ENCODE measurements around the gene MACROD2.

The MACROD2 gene

DNA sequence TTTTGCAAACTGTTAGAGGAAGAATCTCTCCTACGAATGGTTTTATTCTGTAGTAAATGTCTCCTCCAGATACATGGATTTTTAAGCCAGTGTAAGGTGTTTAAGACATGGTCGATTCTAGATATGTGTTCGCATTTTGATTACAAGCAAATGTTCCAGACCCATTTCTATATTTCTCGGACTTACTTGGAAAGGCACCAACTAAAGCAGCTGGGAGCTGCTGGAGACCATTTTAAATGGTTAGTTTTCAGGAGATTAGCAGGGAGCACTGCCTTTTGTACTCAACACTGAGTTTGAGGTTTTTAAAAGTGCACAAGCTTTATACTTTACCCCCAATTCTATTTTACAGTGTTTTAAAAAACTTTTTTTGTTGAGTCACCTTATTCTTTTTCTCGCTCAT lies 1720.9 kb downstream of the MACROD2 start:
- no peak for DNase-seq (ENCODE audit: extremely low read depth in 1 of 2, low read depth in 1 of 2)

DNA sequence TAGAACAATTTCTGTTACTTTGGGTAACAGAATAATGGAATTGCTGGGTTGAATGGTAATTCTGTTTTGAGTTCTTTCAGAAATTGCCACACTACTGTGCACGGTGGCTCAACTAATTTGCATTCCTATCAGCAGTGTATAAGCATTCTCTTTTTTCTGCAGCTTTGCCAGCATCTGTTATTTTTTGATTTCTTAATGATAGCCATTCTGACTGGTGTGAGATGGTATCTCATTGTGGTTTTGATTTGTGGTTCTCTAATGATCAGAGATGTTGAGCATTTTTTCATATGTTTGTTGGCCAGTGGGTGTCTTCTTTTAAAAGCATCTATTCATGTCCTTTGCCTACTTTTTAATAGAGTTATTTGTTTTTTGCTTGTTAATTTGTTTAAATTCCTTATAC lies 1731.1 kb downstream of the MACROD2 start:
- DNase-seq (ENCODE audit: extremely low read depth in 1 of 2, low read depth in 1 of 2) = no peak

DNA sequence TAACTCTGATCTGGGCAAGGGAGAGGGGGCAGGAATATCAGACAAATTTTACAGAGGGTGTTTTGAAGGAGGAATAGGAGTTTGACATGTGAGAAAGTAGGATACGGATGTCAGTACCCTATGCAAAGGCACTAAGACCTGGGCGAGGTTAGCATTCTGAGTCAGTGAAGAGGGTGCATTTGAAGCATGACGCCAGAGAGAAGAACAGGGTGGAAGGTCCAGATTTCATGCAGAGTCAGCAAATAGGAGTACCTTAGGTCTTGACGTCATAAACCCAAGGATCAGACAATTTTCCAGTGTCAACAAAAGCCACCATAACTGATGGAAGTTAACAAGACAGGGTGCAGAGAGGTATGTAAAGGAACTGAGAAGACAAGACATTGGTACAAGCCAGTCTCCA lies 1738.7 kb downstream of the MACROD2 start:
- no peak for DNase-seq (ENCODE audit: extremely low read depth in 1 of 2, low read depth in 1 of 2)

DNA sequence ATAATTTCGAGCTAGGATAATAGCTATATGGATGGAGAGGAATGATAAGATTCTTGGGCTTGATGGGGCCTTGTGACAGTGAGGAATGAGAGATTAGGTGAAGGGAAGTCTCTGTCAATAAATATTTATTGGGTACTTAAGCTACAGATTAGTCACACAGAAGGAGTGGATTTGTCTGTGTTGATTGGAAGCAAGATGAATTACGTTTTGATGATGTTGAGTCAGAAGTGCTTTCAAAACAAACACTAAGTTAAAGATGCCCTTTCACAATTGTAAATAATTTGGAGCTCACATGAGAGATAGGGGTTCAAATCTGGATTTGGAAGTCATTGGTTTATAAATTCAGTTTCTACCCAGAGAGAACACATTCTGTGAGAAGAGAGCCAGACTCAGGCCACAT lies 1743.7 kb downstream of the MACROD2 start:
- no peak for DNase-seq (ENCODE audit: extremely low read depth in 1 of 2, low read depth in 1 of 2)

DNA sequence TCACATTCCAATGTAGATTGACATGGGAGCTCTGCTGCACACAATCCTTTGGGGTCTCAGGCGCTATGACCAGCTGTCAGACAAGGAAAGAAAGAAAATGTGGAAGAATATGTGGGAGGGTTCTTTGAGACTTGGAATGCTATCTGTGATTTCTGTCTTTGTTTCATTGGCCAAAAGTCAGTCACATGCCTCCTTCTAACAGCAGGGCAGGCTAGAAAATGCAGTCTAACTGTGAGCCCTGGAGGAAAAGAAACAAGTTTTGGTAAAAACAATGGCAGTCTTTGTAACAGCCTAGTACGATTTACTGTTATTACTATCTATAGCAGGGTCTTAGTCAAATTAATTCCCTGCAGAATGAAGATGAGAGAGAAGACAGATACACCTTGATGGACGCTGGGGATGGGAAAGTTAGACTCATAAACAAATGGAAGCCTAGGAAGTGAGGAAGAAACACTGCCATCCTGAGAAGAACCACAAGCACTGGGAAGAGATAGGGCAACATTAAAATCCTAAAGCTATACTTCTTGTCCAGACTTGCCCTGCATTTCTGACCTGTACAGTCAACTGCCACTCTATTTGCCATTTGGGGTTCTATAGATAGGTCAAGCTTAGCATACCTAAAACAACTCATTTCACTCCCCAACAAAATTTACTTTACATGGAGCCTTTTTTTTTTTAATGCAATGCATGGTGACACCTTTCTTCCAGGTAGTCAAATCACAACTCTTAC lies 1744.9 kb downstream of the MACROD2 start:
- no peak for DNase-seq (ENCODE audit: extremely low read depth in 1 of 2, low read depth in 1 of 2)

DNA sequence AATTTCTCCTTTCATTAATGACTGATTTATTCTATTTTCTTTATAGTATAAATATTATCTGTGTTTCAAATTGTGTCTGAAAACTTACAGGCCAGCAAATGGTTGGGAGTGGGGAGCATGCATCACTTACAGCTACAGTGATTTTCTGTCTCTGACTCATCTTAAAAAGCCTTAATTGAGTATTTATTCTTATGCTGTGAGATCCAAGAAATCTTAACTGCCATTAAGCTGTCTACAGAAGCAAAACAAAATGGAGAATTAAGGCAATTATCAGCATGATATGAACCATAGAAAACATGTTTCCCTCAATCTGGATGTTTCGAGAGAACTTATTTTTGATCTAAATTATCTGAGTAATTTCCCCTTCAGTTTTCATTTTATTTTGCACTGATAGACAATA lies 1746.8 kb downstream of the MACROD2 start:
- DNase-seq (ENCODE audit: extremely low read depth in 1 of 2, low read depth in 1 of 2) = no peak

DNA sequence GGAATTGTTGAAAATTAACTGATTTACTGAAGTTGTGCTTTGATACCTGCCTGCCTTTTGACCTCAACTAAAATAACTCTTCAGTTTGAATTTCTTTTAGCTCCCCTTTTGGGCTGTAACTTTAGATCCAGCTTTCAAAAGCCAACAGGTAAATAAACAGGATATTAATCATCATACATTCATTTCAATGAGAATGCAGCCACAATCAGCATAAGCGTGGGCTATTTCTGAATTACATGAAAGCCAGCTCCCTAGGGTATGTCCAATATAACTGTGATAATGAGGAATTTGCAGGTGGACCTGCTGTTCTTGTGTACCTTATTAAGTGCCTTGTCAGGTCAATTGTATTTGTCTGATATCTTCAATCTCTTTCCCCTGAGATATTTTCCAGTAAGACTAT lies 1747.3 kb downstream of the MACROD2 start:
- no peak for DNase-seq (ENCODE audit: extremely low read depth in 1 of 2, low read depth in 1 of 2)

DNA sequence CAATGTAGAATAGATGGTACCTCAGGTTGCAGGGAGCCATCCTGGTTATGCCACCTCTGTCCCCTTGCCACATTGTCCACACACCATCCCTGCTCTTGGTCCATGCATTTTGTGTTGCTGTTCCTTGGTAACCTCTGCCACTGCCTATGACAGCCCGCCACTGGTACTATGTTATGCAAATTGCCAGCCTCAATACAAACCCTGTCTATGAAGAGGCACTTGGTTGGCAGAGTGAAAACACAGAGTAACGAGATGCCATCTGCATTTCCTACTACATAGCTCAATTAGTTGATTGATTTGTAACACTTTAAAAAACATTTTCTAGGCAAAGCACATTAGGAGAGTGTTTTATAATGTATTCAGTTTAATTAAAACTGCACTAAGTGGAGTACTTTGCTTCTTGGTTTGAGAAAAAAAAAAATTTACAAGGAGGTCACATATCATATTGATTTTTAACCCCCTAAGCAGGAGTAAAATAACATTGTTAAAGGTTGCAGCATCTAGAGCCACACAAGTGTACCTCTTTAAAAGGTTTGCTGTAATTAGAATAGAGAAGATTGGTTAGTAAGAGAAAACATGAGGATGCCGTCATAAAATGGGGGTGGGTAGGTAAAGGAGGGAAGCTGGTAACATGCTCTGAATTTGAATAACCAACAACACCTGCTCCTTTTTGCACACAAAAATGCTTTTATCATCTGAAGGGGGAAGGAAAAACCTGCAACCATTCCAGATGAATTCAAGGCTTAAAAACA lies 1760.9 kb downstream of the MACROD2 start:
- DNase-seq (ENCODE audit: extremely low read depth in 1 of 2, low read depth in 1 of 2) = no peak

DNA sequence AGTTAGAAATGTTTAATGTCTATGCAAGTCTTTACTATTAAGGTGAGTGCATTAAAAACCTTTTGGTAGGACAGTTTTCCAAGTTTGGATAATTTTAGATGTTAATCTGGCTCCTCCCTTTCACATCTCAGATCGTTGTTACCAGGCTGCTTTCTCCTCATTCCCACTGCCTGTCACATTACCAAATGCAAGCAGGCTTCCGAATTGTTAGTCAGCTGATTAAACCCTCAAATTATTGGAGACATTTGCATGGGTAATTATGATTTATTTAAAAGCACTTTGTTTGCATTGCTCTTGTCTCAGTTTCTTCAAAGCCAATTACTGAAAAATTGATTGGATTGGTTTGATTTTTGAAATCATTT lies 1761.4 kb downstream of the MACROD2 start:
- no peak for DNase-seq (ENCODE audit: extremely low read depth in 1 of 2, low read depth in 1 of 2)

DNA sequence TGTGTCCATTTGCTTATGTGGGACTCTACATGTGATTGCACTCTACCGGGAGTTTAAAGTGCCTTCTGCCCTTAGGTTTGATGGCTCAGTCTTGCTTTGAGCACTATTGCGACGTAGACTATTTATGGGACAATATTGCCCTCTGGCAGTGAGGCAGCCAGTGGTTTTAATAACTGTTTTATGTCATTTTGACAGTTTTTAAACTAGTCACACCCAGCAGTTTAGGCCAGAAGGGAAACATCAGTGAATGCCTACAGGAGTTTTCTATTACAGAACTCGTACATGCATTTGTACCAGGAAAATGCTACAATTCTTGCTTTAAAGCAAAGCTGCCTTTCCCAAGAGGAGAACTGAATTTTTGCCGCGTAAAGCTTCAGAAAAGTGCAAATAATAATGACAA lies 1764.3 kb downstream of the MACROD2 start:
- no peak for DNase-seq (ENCODE audit: extremely low read depth in 1 of 2, low read depth in 1 of 2)

DNA sequence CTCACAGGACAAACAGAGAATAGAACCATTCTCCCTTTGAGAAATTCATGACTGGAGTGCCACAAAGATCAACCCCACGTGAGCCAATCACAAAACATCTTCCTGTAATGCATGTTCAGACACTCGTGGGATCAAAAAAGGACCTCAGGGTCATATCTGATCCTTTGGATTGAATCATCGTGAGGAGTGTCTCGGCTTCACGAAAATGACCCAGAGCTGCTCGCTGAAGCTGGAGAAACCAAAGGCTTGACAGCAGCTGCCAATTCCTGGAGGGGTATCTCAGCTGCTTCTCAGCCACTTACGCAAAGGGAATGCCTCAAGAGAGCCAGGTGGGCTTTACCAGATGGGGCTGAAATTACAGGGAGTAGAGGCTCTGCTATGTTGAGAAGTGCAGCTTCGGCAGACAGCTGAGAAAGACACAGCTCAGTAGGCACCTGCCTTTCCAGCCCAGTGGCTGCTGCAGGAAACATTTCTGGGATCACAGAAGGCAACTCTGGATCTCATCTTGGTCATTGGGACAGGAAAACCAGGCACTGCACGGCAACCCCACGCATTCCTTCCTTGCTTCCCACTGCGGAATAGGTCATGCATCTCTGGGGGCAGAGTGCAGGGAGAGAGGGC lies 1764.8 kb downstream of the MACROD2 start:
- no peak for DNase-seq (ENCODE audit: extremely low read depth in 1 of 2, low read depth in 1 of 2)

DNA sequence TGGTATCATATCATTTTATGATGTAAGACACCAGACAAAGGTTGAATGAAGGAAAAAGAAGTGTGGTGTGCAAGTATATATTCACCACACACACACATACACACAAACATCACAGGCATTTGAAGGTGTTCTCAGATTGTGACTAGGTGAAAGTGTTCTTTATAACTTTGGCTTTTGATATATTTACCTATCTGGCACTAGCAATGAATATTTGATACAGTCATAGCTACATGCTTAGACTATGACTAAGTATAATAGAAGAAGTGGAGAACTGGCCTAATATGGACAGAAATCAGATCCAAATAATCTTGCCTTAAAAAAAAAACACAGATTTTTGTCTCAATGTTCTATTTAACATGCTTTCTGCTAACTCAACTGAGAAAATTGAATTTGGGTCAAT lies 1768.0 kb downstream of the MACROD2 start:
- DNase-seq (ENCODE audit: extremely low read depth in 1 of 2, low read depth in 1 of 2) = no peak

DNA sequence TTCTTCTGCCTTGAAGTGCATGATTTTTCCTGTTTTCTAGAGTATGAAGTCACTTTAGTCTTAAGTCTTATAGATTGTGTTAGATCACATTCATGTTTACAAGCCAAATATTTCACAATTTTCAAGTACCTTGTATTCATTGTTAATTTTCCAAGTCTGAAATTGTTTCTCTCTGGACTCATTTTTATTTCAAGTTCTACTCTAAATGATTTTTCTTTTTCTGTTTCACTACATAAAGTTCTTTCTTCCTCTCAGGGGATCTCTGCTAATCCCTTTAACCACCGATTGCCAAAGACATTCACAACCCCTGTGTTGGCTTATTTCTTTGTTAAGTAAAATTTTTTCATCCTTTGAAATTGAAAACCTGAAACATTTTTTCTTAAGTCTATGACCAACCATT lies 1772.3 kb downstream of the MACROD2 start:
- no peak for DNase-seq (ENCODE audit: extremely low read depth in 1 of 2, low read depth in 1 of 2)

DNA sequence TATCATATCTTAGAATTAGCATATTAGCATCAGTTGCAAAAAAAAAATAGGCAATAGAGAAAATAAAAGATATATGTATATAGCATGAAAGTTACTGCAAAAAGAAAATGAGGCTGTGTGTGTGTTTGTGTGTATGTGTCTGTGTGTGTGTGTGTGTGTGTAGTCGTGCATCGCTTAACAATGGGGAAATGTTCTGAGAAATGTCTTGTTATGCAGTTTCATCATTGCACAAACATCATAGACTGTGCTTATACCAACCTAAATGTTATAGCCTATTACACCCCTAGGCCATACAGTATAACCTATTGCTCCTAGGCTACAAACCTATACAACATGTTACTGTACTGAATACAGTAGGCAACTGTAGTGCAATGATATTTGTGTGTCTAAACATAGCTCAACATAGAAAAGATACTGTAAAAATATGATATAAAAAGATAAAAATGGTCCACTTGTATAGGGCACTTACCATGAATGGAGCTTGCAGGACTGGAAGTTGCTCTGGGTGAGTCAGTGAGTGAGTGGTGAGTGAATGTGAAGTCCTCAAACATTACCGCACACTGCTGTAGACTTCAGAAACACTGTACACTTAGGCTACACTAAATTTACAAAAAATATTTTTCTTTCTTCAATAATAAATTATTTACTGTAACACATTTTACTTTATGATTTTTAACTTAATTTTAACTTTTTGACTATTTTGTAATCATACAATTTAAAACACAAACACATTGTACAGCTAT lies 1772.9 kb downstream of the MACROD2 start:
- DNase-seq (ENCODE audit: extremely low read depth in 1 of 2, low read depth in 1 of 2) = no peak

DNA sequence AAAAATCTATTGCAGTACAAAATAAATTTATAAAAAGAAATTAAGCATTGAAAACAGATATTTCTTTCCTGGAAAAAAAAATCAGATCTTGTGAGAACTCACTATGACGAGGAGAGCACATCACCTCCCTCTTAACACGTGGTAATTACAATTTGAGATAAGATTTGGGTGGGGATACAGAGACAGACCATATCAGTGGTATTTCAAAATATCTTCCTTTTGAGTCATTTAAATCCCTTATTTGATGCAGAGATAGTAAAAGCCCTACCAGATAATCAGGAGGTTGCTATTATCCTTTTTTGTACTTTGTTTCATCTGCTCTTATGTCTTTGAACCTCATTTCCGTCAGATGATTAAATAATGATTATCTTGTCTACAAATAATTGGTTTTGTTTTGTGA lies 1777.5 kb downstream of the MACROD2 start:
- no peak for DNase-seq (ENCODE audit: extremely low read depth in 1 of 2, low read depth in 1 of 2)

DNA sequence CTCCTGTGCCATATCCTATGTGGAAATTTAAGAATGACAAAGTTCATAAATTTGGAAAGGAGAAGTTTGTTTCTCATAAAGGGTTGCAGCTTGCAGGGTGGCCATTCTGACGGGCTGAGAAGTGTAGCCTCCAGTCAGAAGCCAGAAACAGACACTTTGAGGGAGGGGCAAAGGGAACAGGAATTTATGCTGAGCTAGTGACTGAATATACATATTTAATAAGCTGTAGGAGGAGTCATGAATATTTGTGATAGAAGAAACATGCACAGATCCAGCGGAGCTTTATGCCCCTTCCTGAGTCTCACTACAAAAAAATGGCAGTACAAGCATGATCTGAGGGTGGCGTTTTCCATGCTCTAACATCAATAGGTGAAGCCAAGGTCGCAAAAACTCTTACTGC lies 1779.6 kb downstream of the MACROD2 start:
- DNase-seq (ENCODE audit: extremely low read depth in 1 of 2, low read depth in 1 of 2) = no peak

DNA sequence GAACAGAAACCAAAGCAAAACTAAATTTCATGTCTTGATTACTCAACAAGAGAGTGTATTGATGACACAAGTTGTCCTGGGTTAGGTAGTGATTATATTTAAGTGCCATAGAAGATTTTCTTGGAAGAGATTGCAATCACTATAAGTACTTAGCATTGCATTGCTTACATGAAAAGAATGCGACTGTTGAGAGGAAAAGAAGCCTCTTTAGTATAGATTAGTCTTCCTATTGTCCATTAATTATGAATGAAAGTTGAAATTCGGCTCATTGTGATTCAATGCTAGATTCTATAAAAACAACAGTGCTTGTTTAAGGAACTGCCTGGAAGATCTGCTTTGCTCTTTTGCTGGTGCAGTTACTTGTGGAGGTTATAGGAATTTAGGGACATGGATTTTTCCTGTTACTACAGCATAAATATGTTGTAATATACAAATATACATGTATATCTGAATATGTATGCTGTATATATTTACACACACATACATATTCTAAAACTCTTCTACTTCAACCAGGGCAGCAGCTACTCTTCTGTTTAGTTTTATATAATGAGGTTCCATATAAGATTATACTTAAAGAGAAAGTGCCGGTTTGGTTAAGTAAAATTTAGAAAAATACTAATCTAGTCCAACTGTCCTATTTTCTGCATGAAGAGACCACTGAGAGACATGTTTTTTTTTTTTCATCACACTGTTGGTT lies 1781.6 kb downstream of the MACROD2 start:
- no peak for DNase-seq (ENCODE audit: extremely low read depth in 1 of 2, low read depth in 1 of 2)

DNA sequence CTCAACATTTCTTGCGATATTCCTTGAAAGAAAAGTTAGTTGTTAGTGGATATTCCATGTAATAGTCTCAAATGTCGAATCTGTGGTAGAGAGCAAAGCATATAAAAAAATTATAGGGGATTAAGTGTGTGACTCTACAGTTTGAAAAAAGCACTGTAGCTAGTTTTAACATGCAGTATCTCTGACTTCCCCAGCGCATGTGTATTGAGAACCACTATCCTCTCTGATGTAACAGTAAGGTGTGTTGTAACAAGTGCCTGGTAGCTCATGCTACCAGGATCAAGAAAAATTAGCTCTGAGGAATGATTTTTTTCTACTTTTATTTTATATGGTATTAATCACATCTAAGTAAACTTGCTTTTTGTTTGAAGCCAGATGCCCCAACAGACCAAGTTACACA lies 1788.7 kb downstream of the MACROD2 start:
- no peak for DNase-seq (ENCODE audit: extremely low read depth in 1 of 2, low read depth in 1 of 2)

DNA sequence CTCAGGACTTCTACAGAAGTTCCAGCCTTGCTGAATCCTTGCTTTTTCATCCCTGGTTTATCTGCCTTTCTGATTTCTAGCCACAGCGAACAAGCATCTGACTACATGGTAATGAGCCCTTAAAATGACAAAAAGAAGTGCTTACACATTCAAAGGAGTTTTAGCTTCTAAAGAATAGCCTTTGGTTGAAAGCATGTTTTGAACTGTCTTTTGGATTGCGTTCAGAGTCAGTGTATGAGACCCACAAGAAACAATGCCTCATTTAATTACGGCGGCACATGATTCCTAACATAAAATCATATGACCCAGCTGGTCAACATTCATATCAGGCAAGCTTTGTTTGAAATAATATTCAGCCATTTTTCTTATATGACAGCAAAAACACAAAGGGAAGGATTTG lies 1793.8 kb downstream of the MACROD2 start:
- no peak for DNase-seq (ENCODE audit: extremely low read depth in 1 of 2, low read depth in 1 of 2)

DNA sequence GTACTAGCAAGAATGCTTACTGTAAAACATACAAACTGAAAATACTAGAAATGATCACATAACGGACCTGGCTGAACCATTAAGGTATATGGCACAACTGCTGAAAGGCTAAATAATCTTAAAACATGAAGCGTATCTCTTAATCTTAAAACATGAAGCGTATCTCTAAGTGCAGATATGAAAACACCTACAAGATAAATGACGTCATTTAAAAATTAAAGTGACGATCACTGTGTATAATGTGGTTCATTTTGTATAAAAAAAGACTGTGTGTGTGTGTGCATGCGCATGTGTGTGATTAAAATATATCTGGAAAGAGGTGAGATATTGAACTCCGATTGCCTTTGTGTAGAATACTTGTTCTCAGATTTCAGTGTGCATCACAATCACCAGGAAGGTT lies 1797.5 kb downstream of the MACROD2 start:
- DNase-seq (ENCODE audit: extremely low read depth in 1 of 2, low read depth in 1 of 2) = no peak

DNA sequence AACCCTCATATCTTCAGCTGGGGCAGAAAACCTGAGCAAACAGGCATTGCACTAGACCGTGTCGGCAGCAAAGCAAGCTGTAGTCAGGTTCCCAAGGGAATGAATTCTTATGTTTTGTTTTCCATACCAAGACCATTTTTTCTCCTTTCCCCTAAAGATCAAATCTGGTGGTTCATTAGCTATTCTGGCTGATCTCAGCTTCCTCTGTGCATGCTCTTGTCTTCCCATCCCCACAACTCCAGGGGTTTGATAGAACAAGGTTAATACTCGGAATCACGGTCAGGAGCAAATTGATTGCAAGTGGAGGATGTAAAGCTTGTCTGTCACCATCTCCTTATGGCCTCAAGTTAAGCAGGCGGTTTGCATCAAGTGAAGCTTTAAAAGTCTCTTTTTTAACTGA lies 1799.1 kb downstream of the MACROD2 start:
- DNase-seq (ENCODE audit: extremely low read depth in 1 of 2, low read depth in 1 of 2) = no peak
